ENCODE results near the gene SMURF1. TPM values are rescaled to one million over a fixed set of nuclear protein-coding genes. Genes with fewer than 3 reads are reported as not detected.

Gene SMURF1
- total RNA-seq (2021; fragmentation: NEBNext Ultra II Directional; extraction: Animal tissue kit (Norgen Biotek cat#: 25700)), result 23.5 and 24.5 TPM in 2 replicates
- 9.6 and 11.0 TPM in 2 replicates for polyA plus RNA-seq (2011; rRNA removed)
- 10.2 TPM for polyA plus RNA-seq (2011; cell fraction: cytosol; rRNA removed)
- 19.1 TPM for polyA plus RNA-seq (2011; cell fraction: nucleus; rRNA removed)
- polyA plus RNA-seq (2012, experiment 1 of 2), result 15.1 to 16.5 TPM (median 15.9 TPM) in 4 replicates
- polyA plus RNA-seq (2012, experiment 2 of 2), result 6.2 TPM
- polyA plus RNA-seq (2013, experiment 1 of 2), result 13.1 TPM
- 12.0 TPM for polyA plus RNA-seq (2013, experiment 2 of 2)
- polyA minus RNA-seq (2011; rRNA and poly(A)+ RNA removed), result 12.4 and 15.7 TPM in 2 replicates
- polyA minus RNA-seq (2011; cell fraction: cytosol; rRNA and poly(A)+ RNA removed), result 6.5 TPM
- polyA minus RNA-seq (2011; cell fraction: nucleus; rRNA and poly(A)+ RNA removed), result 16.3 TPM
- long read RNA-seq, experiment 1, partial matches to known transcripts, result 10 of 20 reads
- long read RNA-seq, experiment 1, other reads (novel, unspliced or antisense), result 10 of 20 reads
- long read RNA-seq, experiment 2, partial matches to known transcripts, result 1 of 3 reads
- long read RNA-seq, experiment 2, other reads (novel, unspliced or antisense), result 2 of 3 reads

- Histone ChIP-seq H4K5ac (ENCODE audit: insufficient read length, low read depth, low read length) (peak within 1 kb of the TSS; percentile 85), H3K23me2 (ENCODE audit: low read depth, low read length) (peaks cover 8% of the 10 kb centered on the region; the same call in 1 of the 2 replicates), H3K36me3 (ENCODE audit: control insufficient read depth in 2 of 4, insufficient read depth in 4 of 4, low read length in 3 of 4) (no peaks in the 10 kb centered on the region), H3K4me1 (replicated peaks in 1 of 4; ENCODE audit: control insufficient read depth in 3 of 4, insufficient read depth in 4 of 4, low read length in 3 of 4) (peaks cover 0 to 7% (median 1%) of the 10 kb centered on the region in 4 experiments; a peak in 3 of 7 replicates), H2AFZ (ENCODE audit: low read length) (peak within 1 kb of the TSS; percentile 37; the same call in 1 of the 2 replicates), H4K8ac (ENCODE audit: extremely low read depth, insufficient read depth, low read length) (no peak within 1 kb of the TSS; the same call in 1 of the 2 replicates), H2BK20ac (ENCODE audit: low read length) (no peak within 1 kb of the TSS), H4K91ac (replicated peaks; ENCODE audit: insufficient read length, low read length) (peak within 1 kb of the TSS; percentile 44), H3K23ac (ENCODE audit: insufficient read length) (no peak within 1 kb of the TSS), H2BK120ac (replicated peaks; ENCODE audit: low read depth, low read length) (no peak within 1 kb of the TSS), H2BK12ac (ENCODE audit: low read depth, low read length) (no peak within 1 kb of the TSS), H3K9ac (replicated peaks in 1 of 4; ENCODE audit: extremely low read depth in 1 of 4, low read depth in 3 of 4, low read length in 3 of 4) (peak within 1 kb of the TSS; percentile 58 to 97 (median 74)), H3K79me2 (ENCODE audit: control insufficient read depth in 1 of 2, insufficient read depth in 2 of 2, low read length in 2 of 2) (peaks cover 3 to 32% of the 10 kb centered on the region in 2 experiments; a peak in 3 of 4 replicates), H3K4me3 (ENCODE audit: extremely low read depth in 1 of 4, insufficient read depth in 2 of 4, low read depth in 3 of 4, low read length in 4 of 4) (peak within 1 kb of the TSS; percentile 67 to 85 (median 72)), H3K27me3 (replicated peaks in 1 of 4; ENCODE audit: control insufficient read depth in 3 of 4, extremely low read depth in 1 of 4, insufficient read depth in 3 of 4, low read length in 3 of 4) (no peaks in the 10 kb centered on the region), H4K20me1 (replicated peaks in 1 of 2; ENCODE audit: control insufficient read depth in 1 of 2, insufficient read depth in 2 of 2, low read length in 2 of 2) (peaks cover 0 to 2% of the 10 kb centered on the region in 2 experiments), H2BK15ac (ENCODE audit: low read length) (no peak within 1 kb of the TSS), H3K79me1 (ENCODE audit: low read depth, low read length) (peaks cover 3% of the 10 kb centered on the region; the same call in 1 of the 2 replicates), H3K4me2 (ENCODE audit: insufficient read depth in 1 of 2, low read depth in 2 of 2, low read length in 2 of 2) (peak within 1 kb of the TSS; percentile 76 to 92), H2BK5ac (ENCODE audit: low read depth, low read length) (peak within 1 kb of the TSS; percentile 83), H3K14ac (ENCODE audit: insufficient read length) (no peak within 1 kb of the TSS), H3K4ac (replicated peaks; ENCODE audit: insufficient read length, low read depth, low read length) (peak within 1 kb of the TSS; percentile 87), H3K18ac (ENCODE audit: extremely low read depth, low read length) (peak within 1 kb of the TSS; percentile 88), H3K27ac (ENCODE audit: low read depth, low read length) (peak within 1 kb of the TSS; percentile 65), H2AK5ac (ENCODE audit: low read depth, low read length) (no peak within 1 kb of the TSS), H3K9me3 (ENCODE audit: insufficient read depth in 2 of 2, low read depth in 1 of 2, low read length in 1 of 2) (no peaks in the 10 kb centered on the region), H3K56ac (replicated peaks; ENCODE audit: insufficient read length, low read depth, low read length) (peak within 1 kb of the TSS; percentile 70)
- 9% methylated on average over 25 of the region's 94 CpGs; no CpG with 5 or more reads in 1 of the 2 experiments for WGBS, 2 experiments (ENCODE audit: extremely low coverage in 1 of 2, insufficient coverage in 1 of 2, insufficient read length in 1 of 2, insufficient replicate concordance in 2 of 2, low coverage in 1 of 2, low lambda C conversion rate in 2 of 2, missing lambda C conversion rate in 1 of 2)
- DNase-seq (ENCODE audit: low read depth in 1 of 2, low spot score in 2 of 2) (peak in 1 of 2 experiments; percentile 75), FAIRE-seq (no peak)
- POLR2A ChIA-PET (ENCODE audit: partially characterized antibody), result interaction anchor here (0.6 to 1.6 kb wide), 11 partner anchors 12 to 230 kb away, joined by 3 to 6 read pairs (median 3); no protein-coding TSS in a partner anchor
- CTCF ChIA-PET (ENCODE audit: partially characterized antibody), result interaction anchor here (0.7 to 1.6 kb wide), 8 partner anchors 16 to 266 kb away, joined by 3 to 4 read pairs (median 3); partner anchors contain the start of gene TRRAP
- TF ChIP-seq USF2 (IDR thresholded peaks at IDR 0.05; ENCODE audit: low read length) (no peak), HDAC2 (IDR thresholded peaks at IDR 0.05; ENCODE audit: borderline replicate concordance in 1 of 2, low read depth in 2 of 2, low read length in 2 of 2) (no peak), RXRA (IDR thresholded peaks at IDR 0.05; ENCODE audit: insufficient read depth, low read depth, low read length) (no peak), CREB1 (IDR thresholded peaks at IDR 0.05) (0 out of 2 replicates have a peak, but pooled peaks have one; percentile 8), BRCA1 (IDR thresholded peaks at IDR 0.05; ENCODE audit: low read depth, low read length) (no peak)
Observed at GRCh38 chr7:99143853-99144672, at the start of gene SMURF1. Gene SMURF1, minus strand, starts transcription at chr7:99144108. Its CDS starts 328 bp downstream, at chr7:99143780.

All from H1 (cell line).